ENCODE results near the gene ADK.
"Not testable (repeated sequence)": the region's sequence is repeated elsewhere in the genome, so short reads cannot be mapped to it uniquely, and the experiment has no call there.

ADK gene

DNA sequence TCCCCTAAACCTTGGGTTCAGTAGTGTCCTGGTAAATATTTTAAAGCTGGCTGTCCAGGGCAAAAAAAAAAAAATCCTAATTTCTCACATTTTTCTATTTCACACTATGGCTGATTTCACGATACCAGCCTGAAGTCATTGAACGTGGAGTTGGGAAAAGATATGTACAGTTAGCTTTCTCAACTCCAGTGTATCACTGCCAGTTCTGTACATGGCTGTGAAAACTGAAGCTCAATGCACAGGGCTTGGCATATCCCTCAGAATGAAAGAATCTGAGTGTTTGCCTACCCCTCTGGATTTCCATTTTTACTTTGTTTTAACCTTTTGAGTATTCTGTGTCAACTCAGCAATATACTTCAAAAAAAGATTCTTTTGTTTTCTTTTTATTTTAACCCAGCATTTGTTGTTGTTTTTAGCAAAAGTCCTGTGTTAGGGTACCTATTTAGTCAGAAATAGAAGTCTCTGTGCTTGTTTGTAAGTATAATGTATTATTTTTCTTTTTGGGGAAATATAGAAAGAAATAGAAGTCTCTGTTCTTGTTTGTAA lies 274.5 kb downstream of the ADK start:
- DNase-seq (ENCODE audit: low spot score), result no peak

DNA sequence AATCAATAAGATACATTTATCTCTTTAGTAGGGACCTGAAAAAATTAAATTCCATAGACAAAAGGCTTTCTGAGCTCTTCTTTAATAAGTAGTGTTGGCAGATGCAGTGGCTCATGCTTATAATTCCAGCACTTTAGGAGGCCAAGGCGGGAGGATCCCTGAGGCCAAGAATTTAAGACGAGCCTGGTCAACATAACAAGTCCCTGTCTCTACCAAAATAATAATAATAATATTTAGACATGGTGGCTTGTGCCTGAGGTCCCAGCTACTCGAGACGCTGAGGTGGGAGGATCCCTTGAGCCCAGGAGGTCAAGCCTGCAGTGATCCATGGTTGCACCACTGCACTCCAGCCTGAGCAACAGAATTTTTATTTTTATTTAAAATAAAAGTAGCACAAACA lies 280.8 kb downstream of the ADK start:
- no peak for DNase-seq (ENCODE audit: low spot score)

DNA sequence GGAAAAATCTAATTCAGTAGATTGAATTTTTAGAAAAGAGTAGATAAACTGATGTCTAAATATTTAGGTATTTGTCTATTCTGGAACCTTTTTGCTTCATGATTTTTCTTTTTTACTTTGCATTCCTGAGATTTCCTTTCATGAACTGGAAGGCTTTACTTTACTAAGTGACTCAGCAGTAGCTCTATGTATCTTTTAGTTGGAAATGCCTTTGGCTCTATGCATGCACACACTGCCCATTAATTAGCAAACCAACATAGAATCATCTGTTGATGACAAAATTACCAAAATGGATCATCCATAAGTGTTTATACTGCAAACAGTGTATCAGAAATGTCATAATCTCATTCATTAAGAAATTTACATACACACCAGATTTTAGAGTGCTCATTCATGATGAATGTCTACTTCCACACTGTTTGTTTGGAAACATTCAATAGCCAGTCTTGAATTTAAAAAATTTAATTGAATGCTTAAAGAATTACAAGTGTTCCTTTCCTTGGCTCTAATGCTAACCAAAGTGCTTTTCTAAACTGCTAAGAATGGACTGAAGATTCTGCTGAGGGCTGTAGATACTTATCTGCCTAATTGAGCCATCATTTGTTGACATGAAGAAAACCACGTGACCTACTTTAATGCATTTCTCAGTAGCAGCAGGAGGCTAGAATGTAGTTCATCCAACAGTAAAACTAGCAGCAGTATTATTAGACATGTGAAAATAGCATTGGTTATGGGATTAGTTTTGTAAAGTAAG lies 282.0 kb downstream of the ADK start:
- peak; percentile 27 for DNase-seq (ENCODE audit: low spot score)

DNA sequence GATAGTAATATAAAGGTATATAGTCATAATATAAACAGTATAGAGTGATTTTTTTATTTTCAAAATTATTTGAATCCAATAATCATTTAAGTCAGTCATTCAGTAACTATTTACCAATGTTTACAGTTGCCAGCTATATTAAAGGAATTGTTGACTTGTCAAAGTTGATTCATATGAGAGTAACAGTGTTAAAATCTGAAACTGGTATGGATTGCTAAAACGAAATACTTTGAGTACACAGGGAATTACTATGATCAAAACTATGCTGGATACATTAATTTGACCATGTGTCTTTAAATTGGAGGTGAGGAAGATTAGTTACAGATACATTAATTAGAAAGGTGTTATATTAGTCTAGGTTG lies 282.6 kb downstream of the ADK start:
- no peak for DNase-seq (ENCODE audit: low spot score)

DNA sequence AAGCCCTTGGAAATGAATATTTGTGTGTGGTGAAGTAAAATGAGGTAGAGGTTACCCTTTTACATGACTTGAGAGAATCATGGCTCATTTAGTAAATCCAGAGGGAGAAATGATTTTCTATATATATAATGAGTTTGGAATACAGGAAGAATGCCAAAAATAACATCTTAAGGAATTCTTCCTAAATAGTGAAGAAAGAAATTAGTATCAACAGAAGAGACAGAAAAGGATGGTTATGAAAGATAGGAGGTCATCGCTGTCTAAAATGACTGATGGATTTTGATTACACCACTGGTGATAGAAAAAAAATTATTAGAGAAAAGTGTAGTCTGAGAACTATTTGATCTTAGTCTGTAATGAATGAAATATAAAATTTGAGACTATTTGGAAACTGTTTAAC lies 283.0 kb downstream of the ADK start:
- DNase-seq (ENCODE audit: low spot score), result no peak

DNA sequence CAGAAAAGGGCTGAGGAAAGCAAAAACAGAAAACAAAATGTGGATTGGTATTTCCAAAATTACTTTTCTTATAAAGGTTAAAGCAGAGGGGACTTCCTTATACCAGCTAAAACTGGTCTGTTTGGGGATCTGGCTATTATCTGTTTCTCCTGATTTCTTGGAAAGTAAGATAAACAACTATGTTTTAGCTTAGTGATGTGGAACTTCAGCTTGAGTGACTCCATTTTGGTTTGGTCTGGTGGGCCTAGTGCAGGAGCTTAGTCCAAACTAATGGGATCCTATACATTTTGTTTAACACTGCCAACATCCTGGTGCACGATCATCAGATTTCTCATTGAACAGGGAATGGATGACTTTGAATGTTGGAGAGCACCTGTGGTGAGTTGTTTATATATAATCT lies 283.5 kb downstream of the ADK start:
- DNase-seq (ENCODE audit: low spot score), result no peak

DNA sequence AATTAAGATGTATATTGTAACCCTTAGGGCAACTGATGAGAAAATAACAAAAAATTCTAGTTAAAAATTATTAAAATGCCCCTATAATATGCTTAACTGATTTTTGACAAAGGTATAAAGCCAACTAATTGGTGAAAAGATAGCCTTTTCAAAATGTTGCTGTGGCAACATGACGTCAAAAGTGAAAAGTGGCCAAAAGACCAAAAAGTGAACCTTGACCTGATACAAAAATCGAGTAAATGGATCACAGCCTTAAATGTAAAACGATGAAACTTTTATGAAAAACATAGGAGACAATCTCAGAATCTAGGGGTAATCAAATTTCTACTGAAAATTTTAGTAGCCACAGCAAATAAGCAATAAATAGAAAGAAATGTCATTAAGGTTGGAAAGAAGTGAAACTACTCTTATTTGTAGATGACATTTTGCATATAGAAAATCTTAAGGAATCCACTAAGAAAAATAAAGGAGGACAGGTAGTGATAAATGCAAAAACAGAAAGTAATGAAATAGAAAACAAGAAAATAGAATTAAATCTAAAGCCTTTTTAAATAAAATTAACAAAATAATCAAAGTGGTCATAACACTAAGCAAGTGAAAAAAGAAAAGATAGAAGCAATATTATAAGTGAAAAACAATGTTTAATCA lies 285.6 kb downstream of the ADK start:
- DNase-seq (ENCODE audit: low spot score), result no peak

DNA sequence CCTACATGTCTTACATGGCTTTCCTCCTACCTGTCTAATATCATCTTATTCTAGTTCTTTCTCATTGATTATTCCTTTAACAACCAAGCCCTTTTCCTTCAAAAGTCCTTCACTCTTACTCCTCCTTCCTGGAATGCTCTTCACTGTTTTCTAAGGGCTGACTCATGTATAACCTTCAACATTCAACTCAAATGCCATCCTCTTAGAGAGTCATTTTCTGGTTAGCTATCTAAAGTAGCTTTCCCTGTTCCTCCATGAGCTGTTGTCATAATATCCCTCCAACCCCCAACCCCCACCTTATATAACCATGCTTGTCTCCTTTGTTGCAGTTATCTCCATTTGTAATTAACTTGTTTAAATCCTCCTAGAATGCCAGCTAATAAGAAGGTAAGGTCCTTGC lies 286.8 kb downstream of the ADK start:
- DNase-seq (ENCODE audit: low spot score), result peak; percentile 51

DNA sequence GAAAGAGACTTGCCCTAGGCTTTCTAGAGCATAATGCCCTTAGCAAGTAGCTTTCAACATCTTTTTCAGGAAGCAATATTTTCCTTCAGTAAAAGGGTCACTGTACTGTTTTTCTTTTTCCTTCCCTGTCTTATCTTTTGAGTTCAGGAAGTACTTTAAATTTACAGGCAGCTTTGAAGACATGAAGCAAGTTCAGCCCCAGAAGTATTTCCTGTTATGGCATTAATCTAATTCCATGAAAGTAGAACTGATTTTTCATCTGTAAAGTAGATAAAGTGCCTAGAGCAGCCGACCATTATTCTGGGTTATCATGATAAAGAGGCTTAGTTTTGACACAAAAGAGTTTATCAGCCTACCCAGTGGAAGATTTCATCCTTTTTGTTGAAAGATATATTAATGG lies 288.2 kb downstream of the ADK start:
- DNase-seq (ENCODE audit: low spot score), result no peak

DNA sequence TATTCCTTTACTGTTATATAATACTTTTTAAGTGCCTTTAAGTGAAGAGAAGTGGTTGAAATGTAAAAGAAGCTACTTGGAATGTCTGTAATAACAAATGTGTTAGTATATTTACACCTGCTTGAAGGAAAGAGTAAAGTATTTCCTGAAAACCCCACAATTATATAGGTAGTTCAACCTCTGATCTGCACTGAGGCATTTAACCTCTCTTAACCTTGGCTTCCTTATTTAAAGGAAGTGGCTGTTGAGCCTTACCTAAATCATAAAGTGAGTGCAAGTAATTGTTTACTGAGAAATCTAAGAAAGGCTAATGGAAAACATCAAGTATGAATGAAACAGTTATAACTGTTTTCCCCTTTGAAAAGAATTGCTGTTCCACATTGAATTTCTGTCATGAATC lies 294.5 kb downstream of the ADK start:
- no peak for DNase-seq (ENCODE audit: low spot score)

DNA sequence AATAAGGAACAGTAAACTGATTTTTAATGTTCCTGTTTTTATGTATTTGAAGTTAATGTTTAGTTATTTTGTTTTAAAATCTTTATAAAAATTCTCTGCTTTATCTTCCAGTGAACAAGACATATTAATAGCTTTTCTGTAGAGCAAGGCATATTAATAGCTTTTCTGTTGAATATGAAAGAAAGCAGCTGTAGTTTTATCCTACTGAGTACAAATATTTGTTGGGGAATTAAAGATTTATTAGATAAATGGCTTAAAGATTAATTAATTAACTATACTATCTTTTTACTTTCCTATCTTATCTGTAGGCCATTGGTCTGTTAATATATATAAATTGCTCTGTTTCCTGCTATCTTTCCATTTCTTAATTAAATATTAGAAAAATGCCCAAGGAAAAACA lies 299.6 kb downstream of the ADK start:
- DNase-seq (ENCODE audit: low spot score), result no peak

DNA sequence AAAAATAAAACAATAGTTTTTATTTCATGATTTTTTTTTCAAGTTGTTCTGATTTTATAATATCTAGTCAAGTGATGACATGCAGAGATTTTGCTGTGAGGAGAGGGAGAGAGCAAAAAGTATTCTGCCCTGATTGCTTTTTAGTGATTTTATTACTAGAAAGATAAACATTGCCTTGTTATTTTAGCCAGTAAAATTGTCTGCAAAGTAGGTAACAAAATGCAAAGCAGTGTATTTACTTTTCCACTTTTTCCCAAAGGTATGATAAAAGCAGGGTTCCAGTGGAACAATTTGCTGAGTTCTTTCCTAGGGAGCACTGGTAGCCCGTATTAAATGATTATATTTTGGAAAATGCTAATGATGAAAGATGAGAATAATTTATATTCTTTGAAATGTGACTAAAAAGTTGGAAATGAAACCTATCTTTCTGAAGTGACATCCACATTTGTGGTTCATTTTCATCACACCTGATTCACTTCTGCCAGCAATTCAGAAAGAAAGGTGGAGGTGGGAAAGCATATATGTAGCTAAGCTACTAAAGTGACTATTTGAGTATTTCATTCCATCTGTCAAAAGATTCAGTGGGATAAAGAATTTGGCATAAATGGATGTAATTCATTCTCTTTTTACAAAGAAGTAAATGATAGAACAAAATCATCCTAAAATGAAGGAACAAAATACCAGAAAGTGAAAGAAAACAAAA lies 300.3 kb downstream of the ADK start:
- no peak for DNase-seq (ENCODE audit: low spot score)

DNA sequence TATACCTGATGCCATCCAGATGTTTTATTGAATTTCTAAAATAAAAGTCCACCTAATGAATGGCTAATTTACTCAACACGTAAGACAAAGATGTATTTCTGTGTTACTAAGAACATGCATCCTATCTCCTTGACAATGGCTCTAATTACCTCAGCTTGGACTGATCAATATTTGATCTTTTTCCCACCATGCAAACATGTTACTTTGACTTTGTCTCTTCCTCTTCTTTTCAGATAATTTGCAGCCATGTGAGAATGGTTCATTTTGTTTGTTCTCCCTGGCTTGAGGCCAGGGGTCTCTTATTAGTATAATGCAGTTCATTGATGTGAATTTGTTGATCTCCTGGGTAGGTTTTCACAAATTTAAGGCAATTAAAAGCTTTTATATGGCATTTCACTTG lies 302.1 kb downstream of the ADK start:
- DNase-seq (ENCODE audit: low spot score), result no peak

DNA sequence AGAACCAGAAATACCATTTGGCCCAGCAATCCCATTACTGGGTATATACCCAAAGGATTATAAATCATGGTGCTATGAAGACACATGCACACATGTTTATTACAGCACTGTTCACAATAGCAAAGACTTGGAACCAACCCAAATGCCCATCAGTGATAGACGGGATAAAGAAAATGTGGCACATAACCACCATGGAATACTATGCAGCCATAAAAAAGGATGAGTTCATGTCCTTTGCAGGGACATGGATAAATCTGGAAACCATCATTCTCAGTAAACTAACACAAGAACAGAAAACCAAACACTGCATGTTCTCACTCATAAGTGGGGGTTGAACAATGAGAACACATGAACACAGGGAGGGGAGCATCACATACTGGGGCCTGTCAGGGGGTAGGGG lies 306.5 kb downstream of the ADK start:
- not testable (repeated sequence) for DNase-seq (ENCODE audit: low spot score)

DNA sequence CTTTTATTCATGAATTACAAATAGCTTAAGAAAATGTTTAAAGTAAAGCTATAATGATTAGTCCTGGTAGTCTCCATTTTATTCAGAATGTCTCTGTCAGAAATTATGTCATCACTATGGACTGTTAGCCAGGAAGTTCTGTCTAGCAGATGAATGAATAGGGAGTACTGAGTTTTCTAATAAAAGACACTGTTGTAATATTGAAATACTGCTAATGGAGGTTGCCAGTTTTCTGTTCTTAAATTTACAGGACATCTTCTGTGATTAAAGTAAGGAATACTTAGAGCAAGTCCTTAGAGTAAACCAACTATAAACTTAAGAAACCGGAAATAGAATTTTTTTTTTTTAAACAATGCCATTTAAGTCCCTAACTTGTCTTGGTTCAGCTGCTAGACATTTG lies 309.8 kb downstream of the ADK start:
- DNase-seq (ENCODE audit: low spot score), result peak; percentile 4

DNA sequence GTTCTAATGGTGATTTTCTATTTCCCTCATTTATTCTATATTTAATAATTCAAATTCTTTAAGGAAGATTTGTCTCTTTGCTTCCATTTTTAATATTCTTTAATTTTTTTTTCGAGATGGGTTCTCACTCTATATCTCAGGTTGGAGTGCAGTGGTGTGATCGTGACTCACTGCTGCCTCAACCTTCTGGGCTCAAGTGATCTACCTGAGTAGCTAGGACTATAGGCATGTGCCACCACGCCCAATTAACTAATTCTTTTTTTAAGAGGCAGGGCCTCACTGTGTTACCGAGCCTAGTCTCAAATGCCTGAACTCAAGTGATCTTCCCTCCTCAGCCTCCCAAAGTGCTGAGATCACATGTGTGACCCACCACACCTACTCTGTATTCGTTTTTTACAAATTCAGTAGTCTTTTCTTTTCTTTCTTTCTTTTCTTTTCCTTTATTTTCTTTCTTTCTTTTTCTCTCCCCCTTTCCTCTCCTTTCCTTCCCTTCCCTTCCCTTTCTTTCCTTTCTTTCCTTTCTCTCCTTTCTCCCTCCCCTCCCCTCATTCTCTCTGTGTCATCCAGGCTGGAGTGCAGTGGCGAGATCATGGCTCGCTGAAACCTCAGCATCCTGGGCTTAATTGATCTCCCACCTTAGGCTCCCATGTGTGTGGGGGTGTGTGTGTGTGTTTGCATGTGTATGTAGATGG lies 323.1 kb downstream of the ADK start:
- no peak for DNase-seq (ENCODE audit: low spot score)

DNA sequence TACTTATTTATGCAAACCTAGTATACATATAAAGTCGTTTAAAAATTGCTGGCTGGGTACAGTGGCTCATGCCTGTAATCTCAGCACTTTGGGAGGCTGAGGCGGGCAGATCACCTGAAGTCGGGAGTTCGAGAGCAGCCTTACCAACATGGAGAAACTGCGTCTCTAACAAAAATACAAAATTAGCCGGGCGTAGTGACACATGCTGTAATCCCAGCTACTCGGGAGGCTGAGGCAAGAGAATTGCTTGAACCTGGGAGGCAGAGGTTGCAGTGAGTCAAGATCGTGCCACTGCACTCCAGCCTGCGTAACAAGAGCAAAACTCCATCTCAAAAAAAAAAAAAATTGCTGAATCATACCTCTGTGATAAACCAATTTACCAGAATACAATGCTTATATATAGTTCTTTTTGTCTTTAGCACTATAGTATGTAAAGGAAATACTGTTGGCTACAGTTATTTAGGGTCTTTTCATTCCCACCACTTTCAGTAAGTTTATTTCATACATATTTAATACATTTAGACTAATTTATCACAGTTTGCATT lies 325.2 kb downstream of the ADK start:
- not testable (repeated sequence) for DNase-seq (ENCODE audit: low spot score)

DNA sequence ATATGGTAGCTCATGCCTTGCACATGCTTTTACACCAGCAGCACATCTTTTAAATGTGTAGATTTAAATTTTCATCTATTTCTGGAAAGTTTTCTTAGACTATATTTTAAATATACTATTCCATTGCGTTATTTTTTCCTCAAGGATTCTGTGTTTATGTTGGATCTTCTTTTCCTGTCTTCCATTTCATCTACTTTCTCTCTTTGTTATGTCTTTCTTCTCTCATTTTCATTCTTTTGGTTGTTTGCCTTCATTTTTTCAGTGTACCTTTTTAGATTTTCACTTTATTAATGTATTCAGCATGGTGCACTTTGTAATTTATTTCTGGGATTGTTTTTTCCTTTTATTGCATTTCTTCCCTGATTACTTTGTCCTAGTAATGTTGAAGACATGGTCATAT lies 329.8 kb downstream of the ADK start:
- DNase-seq (ENCODE audit: low spot score), result no peak

DNA sequence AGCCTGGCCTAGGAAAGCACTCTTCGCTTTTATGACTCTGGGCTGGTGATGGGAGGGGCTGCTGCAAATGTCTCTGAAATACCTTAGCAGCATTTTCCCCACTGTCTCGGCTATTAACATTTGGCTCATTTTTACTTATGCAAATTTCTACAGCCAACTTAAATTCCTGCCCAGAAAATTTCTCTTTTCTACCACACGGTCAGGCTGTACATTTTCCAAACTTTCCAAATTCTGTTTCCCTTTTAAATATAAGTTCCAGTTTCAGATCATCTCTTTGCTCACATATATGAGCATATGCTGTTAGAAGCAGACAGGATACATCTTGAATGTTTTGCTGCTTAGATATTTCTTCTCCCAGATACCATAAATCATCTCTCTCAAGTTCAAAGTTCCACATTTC lies 332.3 kb downstream of the ADK start:
- DNase-seq (ENCODE audit: low spot score), result no peak

DNA sequence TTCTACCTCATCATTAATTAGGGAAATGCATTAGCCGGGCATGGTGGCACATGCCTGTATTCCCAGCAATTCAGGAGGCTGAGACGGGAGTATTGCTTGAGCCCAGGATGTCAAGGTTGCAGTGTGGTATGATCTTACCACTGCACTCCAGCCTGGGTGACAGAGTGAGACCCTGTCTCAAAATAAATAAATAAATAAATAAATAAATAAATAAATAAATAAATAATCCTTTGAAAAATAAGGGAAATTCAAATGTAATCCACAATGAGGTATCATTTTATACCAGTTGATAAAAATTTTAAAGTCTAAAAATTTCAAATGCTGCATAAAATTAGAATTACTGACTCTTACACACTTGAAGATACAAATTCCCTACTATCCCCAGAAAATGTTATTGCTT lies 334.3 kb downstream of the ADK start:
- no peak for DNase-seq (ENCODE audit: low spot score)

DNA sequence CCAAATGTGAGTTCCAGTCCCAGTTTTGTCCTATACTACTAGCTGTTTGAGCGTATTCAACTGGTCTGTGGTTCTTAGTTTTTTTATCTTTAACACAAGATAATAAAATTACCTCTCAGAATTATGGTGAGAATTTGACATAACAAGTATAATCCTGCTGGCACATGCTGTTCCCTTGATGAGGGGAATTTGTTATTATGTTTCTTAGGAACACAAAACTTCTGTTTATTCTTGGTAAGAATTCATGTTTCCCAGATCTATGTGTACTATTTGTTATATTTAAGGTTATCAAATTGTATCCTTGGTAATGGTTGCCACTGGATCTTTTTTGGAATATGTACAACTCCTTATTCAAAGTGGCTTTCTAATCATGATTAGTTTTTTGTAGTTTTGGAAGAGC lies 335.6 kb downstream of the ADK start:
- no peak for DNase-seq (ENCODE audit: low spot score)

DNA sequence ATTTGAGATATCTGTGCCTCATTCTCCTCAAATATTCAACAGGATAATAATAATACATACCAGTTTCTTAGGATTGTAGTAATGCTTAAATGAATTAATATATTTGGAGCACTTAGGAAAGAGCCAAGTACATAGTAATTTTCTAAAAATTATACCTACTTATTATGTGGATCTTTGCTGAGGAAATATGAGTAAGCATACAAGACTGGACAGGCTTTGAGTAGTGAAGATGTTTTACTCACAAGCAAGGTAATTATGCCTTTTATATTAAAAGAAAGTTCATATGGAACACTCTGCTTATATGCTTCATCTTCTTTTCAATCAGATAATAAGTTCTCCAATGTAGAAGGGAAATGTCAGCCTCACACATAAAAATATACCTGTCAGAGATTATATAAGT lies 337.9 kb downstream of the ADK start:
- no peak for DNase-seq (ENCODE audit: low spot score)

Data from hepatic stellate cell (primary cell).